Cerebellar nuclear complex (tissue), 1 donor: Measurements from ENCODE around the gene TOM1L1.
"Not testable (repeated sequence)": the region's sequence is repeated elsewhere in the genome, so short reads cannot be mapped to it uniquely, and the experiment has no call there.

Experiments used
- DNase-seq, 2 experiments: peaks; one replicate each; lab custom pipeline; 2025; lab: John Stamatoyannopoulos, UW

TOM1L1 gene

GRCh38 chr17:54900457-54901229 is at the start of gene TOM1L1:
TOM1L1 (plus strand) TSS chr17:54900852; CDS start chr17:54900866, 14 bp downstream.
- peak in 1 of 2 experiments; percentile 58 for DNase-seq

- DNase-seq: no peak
These were observed 41.5 kb upstream of the TOM1L1 start for GRCh38 chr17:54859187-54859586.

GRCh38 chr17:54860617-54861470 is 39.8 kb upstream of the TOM1L1 start:
- DNase-seq: no peak

- no peak for DNase-seq
These were observed 39.1 kb upstream of the TOM1L1 start for GRCh38 chr17:54861471-54861983.

GRCh38 chr17:54863176-54863575 is 37.5 kb upstream of the TOM1L1 start:
- no peak for DNase-seq

- DNase-seq: no peak
These were observed 36.6 kb upstream of the TOM1L1 start for GRCh38 chr17:54864070-54864469.

- DNase-seq: no peak
These were observed 35.9 kb upstream of the TOM1L1 start for GRCh38 chr17:54864636-54865356.

- DNase-seq: no peak
These were observed 33.0 kb upstream of the TOM1L1 start for GRCh38 chr17:54867634-54868033.

- DNase-seq: no peak
These were observed 29.9 kb upstream of the TOM1L1 start for GRCh38 chr17:54870671-54871175.

- DNase-seq: not testable (repeated sequence)
These were observed 24.7 kb upstream of the TOM1L1 start for GRCh38 chr17:54875906-54876305.

- no peak for DNase-seq
These were observed 23.9 kb upstream of the TOM1L1 start for GRCh38 chr17:54876656-54877195.

GRCh38 chr17:54881255-54881972 is 19.2 kb upstream of the TOM1L1 start:
- no peak for DNase-seq

- DNase-seq: no peak
These were observed 18.3 kb upstream of the TOM1L1 start for GRCh38 chr17:54882371-54882770.

- DNase-seq: no peak
These were observed 17.7 kb upstream of the TOM1L1 start for GRCh38 chr17:54882950-54883349.

GRCh38 chr17:54883939-54884338 is 16.7 kb upstream of the TOM1L1 start:
- no peak for DNase-seq

- DNase-seq: no peak
These were observed 12.9 kb upstream of the TOM1L1 start for GRCh38 chr17:54887787-54888186.

- DNase-seq: no peak
These were observed 12.4 kb upstream of the TOM1L1 start for GRCh38 chr17:54888254-54888653.

GRCh38 chr17:54888981-54889380 is 11.7 kb upstream of the TOM1L1 start:
- no peak for DNase-seq

- DNase-seq: no peak
These were observed 9.4 kb upstream of the TOM1L1 start for GRCh38 chr17:54891176-54891821.

GRCh38 chr17:54892360-54892759 is 8.3 kb upstream of the TOM1L1 start:
- DNase-seq: no peak
